HT-29 (cell line): ENCODE measurements around the gene LMF1. TPM values are rescaled to one million over a fixed set of nuclear protein-coding genes. Genes with fewer than 3 reads are reported as not detected.
"Not testable (repeated sequence)": the region's sequence is repeated elsewhere in the genome, so short reads cannot be mapped to it uniquely, and the experiment has no call there.

Experiments used
- DNase-seq: peaks from one replicate; pipeline ENCODE4 v3.0.0-alpha.2; 2015; ENCODE audit warnings: low spot score
- total RNA-seq: library from RNA; depleted of rRNA; stranded (reverse); fragments of >200 nt; shearing (Covaris generic); gene quantifications from 2 replicates; pipeline ENCODE4 v1.2.3, GENCODE V29; 2014

Gene LMF1
- total RNA-seq, 1 experiment from 2014 or later: 2.1 TPM

DNA sequence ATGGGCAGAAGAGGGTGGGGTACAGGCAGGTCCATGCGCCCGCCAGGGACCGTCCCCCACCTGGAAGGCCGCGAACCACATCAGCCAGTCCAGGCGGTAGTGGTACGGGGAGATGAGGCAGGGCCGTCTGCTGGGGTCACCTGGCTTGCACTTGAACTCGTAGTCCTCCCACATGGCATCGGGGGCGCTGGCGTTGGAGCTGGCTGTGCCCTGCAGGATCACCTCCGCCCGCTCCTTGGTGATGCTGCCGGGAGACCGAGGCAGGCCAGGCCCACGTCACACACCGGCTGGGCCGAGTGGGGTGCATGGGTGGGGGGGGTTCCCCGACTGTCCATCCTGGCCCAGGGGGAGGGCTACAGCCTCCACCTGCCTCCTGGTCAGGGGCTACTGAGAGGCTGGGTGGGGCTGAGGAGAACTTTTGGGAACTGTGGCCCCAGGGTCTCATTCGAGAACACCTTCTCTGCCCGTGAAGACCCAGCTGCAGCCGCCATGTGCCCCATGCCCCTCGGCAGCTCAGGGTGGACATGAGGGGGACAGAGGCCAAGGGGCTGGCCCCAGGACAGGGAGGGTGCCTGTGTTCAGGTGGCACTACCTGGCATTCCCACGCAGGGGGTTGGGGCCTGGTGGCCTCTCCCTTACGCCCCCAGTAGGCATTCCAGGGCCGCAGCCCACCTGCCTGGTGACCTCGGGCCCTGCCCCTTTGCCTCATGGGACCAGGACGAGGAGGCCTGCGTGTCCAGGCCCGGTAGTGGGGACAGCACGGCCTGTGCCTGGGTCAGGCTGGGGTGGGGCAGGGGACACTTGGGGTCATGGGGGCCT is 100.8 kb downstream of the LMF1 start:
- no peak for DNase-seq

DNA sequence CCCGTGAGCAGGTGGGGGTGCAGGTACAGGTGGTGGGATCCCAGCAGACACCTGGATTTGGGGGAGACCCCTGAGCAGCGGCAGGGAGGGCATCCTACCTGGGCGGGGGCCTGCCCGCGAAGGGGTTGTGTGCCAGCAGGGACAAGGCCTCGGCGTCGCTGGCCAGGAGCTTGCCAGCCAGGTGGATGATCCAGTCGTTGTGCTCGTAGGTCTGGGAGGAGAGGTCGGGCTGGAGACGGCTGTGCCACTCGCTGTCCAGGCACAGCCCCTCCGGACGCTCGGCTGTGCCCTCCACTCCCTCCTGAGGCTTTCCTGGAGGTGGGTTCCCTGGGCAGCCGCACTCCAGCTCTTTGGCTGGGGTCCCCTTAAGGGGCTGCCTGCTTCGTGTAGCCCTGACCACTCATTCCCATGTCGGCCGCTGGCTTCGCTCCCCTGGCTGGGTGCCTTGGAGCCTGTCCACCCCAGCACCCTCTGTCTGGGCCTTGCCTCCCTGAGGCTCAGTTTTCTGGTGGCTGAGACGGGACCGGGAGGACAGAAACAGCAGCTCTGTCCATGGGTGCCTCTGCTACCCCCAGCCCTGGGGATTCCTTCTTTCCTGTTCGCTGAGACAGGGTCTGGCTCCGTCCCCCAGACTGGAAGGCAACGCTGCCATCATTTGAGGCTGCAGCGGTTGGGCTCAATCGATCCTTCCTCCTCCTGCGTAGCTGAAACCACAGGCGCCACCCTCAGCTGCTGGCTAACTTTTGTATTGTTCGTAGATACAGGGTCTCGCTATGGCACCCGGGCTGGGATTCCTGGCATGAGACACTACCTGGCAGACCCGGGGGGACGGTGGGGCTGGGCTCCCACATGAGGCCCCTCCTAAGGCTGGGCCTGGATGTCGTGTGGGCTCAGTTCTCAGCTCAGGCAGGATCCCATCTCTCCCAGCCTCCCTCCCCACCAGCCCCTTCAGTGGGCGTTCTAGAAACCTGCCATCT is 101.7 kb downstream of the LMF1 start:
- DNase-seq: no peak

DNA sequence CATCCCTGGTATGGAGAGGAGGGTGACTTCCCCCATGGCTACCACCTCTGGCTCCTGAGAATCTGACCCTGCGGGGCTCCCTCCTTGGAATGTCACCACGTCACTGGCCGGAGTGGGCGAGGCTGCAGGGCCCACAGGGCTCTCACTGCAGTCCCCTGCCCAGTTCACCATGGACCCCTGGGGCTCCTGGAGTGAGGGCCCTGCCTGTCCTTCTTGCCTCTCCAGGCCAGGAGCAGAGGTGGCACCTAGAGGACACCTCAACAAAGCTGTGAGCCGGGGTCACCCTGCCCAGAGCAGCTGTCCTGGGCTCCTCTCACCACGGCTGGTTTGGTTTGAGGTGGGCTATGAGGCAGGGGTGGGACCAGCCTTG is 102.4 kb downstream of the LMF1 start:
- DNase-seq: no peak

DNA sequence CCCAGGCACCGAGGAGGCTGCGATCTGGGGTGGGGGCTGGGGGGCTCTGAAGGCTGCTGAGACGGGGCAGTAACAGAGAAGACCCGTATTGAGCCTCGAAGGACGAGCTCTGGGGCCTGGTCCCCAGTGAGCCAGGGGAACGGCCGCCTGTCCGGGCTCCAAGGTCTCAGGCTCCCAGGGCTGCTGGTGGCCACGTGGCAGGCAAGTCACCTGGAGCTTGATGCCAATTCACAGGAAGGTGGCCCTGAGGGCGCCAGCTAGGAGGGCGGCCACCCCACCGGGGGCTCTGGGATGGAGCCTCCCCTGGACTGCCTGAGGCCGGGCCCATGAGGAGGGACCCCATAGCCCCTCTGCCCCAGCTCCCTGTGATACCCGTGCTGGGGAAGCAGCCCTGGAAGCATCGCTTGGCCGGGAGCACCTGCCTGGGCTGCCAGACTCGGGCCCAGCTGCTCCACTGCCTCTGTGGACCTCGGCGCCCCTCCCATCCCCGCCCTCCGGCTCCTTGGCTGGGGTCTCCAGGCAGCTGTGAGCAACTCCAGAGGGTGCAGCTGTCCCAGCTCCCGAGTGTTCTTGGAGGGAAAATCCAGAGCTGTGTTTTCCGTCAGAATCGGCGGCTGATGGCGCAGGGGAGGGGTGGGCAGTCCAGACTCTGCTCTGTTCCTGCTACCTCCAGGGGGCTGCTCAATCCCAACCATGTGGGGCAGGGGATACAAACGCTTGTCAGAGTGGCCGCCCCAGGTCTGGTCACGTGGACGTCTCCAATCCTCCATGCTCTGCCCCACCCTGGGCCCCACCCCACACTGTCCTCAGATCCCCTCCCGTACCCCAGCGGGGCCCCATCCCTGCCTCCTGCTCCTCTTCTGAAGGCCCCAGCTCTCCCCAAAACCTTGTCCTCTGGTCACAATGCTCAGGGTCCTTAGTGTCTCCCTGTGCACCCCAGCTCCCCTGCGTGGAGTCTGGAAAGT is 103.1 kb downstream of the LMF1 start:
- no peak for DNase-seq

DNA sequence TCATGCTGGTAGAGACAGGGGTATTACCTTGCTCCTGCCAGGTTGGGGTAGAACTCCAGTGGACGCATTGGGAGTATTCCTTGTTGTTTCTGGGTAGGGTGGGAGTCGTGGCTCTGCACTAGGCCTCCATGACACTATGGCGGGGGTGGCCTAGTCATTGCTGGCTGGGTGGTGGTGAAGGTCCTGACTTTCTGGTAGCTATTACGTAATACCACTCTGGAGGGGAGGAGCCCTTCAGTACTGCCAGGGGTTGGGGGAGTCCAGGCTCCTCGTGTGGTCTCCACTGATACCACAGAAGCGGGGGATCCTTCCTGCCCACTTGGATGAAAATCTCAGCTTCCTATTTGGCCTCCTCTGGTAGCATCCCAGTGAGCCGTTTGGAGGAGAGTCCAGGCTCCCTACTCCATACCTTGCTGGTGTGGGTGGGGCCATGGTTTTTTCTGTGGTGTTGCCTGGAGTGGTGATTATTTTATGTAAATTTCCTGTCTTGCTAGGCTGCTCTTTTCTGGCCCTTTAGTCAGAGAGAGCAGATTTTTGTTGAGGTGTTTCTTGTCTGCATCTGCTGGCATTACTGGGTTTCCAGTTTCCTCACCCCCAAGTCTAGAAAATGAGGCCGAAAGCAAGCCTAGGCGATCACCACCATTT is 104.4 kb downstream of the LMF1 start:
- no peak for DNase-seq

DNA sequence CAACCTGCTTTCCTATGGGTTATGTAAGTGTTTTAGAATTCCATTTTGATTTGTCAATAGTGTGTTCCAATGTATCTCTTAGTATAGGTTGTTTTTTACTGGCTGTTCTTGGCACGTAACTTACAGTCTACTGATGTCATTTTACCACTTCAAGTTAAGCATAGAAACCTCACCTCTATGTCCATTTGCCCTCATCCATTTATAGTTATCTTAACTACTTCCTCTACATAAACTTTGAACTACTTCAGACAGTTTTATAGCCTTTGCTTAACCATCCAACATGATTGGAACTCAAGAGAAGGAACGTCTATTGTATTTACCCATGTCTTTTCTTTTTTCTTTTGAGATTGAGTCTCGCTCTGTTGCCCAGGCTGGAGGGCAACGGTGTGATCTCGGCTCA is 105.8 kb downstream of the LMF1 start:
- DNase-seq: no peak

DNA sequence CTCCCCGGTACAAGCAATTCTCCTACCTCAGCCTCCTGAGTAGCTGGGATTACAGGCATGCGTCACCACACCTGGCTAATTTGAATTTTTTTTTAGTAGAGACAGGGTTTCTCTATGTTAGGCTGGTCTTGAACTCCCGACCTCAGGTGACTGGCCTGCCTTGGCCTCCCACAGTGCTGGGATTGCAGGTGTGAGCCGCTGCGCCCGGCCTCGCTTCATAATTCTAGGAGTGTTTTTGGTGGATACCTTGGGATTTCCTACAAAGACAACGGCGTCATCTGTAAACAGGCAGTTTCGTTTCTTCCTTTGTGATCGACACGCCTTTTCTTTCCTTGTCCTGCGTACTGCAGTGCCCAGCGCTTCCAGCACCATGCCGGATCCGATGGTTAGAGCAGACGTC is 109.3 kb downstream of the LMF1 start:
- DNase-seq: no peak

DNA sequence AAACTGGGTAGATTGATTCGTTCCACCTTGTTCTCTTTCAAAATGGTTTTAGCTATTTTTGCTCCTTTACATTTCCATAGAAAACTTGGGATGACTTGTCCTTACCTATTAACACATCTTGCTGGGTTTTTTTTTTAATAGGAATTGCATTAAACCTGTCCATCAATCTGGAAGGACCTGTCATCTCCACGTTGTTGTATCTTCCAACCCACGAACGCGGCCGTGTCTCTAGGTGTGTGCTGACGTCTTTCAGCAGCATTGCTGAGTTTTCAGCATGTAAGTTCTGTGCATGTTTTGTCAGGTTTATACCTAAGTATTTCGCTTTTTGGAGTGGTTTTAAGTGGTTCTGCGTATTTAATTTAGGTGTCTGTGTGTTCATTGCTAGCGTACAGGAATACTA is 109.9 kb downstream of the LMF1 start:
- DNase-seq: no peak

DNA sequence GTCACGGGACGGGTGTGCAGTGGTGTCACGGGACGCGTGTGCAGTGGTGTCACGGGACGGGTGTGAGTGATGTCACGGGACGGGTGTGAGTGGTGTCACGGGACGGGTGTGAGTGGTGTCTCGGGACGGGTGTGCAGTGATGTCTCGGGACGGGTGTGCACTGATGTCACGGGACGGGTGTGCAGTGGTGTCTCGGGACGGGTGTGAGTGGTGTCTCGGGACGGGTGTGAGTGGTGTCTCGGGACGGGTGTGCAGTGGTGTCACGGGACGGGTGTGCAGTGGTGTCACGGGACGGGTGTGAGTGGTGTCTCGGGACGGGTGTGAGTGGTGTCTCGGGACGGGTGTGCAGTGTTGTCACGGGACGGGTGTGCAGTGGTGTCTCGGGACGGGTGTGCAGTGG is 111.8 kb downstream of the LMF1 start:
- DNase-seq: not testable (repeated sequence)

DNA sequence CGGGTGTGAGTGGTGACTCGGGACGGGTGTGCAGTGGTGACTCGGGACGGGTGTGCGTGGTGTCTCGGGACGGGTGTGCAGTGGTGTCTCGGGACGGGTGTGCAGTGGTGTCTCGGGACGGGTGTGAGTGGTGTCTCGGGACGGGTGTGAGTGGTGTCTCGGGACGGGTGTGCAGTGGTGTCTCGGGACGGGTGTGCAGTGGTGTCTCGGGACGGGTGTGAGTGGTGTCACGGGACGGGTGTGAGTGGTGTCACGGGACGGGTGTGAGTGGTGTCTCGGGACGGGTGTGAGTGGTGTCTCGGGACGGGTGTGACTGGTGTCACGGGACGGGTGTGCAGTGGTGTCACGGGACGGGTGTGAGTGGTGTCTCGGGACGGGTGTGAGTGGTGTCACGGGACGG is 112.3 kb downstream of the LMF1 start:
- DNase-seq: not testable (repeated sequence)

DNA sequence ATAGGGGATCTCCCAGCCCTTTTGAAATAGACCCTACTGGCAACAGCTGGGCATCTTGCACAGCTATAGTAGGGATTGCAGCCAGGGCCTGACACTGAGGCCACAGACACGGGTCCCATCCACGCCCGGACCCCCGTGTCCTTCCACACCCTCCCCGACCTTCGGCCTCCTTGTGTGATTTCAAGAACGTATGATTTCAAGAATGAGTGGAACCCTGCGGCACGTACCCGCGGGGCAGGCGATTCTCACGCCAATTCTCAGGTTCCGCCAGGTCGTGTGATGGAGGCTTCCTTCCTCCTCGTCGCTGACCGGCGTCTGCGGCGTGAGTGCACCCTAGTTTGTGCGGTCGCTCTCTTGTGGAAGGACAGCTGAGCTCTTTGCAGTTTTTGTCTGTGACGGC is 114.0 kb downstream of the LMF1 start:
- no peak for DNase-seq

DNA sequence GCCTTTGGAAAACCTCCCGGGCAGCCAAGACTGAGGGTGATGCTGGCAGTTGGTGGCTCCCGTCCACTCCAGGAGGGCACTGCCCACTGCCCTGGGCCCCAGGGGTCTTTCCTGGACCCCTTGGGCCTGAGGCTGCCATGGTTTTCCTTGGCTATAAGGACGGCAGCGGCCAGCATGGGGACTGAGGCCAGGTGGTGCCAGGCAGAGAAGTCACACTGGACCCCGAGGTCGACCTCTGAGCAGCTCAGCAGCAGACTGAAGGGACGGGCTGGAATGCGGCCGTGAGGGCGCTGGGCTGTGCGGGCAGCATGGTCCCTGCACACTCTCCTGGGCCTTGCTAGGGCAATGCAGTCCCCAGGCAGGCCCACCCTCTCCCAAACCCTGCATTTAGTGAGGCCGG is 114.7 kb downstream of the LMF1 start:
- no peak for DNase-seq

DNA sequence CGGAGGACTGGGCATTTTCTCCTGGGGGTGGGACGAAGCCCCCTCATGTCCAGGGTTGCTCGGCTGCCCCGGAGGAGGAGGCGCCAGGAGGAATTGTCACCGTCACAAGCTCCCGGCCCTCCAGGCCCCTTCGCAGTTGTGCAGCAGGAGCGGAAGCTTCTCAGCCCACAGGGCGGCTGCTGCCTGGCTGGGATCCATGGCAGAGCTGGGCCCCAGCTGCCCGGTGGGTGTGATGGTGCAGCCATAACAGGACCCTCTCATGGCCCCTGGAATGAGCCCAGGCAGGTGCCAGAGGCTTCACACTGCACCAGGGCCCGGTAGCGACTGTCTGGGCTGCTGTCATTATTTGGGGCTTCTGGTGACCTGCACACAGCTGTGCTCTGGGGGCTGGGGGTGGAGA is 115.3 kb downstream of the LMF1 start:
- no peak for DNase-seq

DNA sequence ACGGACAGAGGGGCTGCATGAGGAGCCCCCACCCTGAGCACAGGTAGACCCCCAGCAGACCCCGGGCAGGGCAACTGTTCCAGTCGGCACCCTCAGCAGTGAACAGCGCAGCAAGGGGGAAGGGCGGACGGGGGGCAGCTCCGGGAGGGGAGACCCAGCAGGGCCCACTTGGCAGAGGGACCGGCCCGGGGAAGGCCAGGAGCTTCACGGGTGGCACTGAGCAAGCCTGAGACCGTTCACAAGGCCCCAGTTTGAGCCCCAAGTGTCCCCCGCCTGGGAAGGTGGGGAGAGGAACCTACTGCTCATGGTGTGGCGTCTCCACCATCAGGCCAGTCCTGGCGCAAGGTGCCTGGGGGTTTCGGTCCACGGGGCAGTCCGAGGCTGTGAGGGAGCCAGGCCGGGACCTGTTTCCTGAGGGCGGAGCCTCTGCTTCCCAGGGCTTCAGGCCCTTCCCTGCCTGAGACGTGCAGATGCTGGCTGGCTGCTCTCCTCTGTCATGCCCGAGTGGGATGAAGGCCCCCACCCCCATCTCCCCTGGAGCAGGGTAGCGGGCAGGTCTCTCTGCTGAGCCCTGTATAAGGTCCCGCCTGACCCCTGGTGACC is 115.9 kb downstream of the LMF1 start:
- no peak for DNase-seq

DNA sequence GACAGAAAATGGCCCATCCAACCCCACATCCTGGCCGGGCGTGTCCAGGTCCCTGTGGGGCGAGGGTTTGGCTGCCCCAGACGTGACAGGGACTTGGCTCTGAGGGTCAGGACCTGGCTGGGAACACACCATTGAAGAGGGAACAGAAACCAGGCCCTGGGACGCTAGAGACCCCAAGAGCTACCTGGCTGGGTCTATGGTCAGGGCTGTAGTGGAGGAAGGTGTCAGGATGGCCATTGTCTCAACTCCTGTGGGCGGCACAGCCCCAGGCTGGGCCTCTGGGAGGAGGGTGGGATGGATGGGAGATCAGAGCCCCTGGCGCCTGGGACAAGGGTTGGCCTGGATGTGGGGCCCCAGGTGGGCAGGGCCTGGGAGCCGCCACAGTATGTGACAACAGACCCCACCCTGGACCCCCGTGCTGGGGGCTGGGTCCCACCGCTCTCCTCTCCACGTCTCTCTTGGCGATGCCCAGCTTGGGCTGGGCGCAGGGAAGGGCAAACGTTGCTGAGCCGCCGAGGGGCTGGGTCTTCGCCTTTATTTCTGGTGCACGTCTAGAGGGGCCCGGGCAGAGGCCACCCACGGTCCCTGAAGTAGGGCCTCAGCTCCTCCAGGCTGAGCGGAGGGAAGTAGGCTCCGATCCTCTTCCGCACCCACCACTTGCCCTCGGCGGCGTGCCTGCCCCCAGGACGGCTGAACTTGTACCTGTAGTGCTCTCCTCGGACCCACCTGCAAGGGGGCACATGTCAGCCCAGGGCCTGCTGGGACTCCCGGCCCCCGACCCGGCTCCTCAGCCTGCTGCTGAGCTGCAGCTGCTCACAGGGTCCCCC is 116.6 kb downstream of the LMF1 start:
- DNase-seq: no peak

DNA sequence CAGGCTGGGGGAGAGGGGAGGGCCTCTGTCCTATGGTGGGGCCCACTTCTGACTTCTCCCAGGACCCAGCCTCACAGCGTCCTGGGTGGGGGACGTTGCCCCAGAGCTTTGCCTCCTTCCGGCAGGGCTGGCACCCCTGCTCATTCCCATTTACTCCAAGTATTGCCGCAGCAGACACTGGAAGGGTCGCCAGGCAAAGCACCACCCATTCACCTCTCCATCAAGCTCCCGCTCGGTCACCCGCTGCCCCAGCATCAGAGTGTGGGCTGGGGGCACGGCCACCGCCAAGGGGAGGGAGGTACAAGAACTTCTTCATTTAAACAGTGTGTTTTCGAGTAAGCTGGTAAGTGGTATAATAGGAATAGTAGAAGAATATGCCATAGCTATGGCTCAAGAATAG is 117.5 kb downstream of the LMF1 start:
- no peak for DNase-seq

DNA sequence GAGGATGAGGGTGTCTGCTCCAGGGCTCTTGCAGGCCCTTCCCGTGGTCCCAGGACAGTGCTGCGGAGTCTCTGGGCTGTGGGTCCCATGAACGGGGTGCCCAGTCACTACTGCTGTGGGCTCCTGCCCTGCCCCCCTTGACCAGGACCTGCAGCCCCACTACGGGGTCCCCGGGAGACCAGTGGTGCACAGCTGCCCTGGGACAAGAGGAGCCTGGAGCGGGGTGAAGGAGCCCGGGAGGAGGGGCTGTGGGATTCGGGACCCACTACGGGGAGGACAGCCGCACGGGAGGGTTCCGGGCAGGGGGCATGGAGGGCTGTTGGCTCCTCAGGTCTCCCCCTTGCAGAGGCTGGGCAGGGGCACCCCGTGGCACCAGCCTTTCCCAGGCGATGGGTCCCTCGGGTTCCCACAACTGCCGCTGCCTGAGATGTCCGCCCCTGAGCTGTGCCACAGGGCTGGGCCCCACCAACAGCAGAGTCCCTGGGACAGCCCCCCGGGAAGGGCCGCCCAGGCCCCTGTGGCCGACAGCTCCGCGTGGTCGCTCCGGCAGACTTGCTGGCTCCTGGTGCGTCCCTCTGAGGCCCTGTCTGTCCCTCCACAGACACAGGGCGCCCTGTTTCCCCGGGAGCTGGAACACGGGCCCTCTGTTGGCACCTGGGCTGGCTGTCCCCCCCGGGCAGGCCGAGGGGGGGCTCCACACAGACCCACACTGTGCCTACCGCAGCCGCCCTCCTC is 118.2 kb downstream of the LMF1 start:
- no peak for DNase-seq

DNA sequence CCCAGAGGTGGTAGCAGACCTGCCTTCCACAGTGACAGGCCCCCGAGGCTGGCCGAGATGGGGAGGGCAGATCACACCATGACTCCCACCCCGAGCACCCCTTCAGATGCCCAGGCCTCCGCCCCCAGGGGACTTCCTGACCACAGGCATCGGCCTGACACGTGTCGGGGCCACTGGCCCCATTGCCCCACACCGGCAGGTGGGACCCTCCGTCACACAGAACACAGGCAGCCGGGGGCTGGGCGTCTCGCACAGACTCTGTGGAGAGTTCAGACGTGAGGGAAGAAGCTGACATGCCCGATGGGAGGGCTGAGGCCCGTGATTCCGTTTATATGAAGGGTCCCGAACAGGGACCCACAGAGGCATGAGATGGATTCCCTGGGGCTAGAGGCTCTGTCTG is 118.9 kb downstream of the LMF1 start:
- no peak for DNase-seq

DNA sequence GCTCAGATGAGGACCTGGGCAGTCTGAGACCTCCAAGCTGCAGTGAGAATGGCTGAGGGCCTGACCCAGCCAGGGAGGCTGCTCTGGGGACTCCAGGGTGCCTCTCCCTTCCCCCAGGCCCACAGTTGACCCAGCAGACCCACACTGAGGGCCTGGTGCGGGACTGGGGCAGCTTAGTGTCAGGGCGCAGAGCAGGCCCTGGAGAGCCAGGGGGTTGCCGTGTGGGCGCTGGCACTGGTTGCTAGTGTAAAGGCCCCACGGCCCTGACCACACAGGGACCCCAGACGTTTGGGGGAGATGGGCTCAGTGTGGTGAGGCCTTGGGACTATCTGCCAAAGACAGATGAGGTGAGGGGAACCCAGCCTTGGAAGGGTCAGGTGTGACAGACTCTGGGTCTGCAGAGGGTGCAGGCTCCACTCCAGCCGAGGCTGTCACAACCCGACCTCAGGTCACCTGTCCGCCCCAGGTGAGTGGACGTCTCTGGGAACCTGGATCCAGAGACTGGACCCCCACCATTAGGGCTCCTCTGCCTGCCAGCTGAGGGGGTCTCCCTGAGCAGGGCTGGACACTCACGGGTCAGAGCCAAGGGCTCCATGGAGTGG is 119.5 kb downstream of the LMF1 start:
- DNase-seq: no peak
